ENCODE data around the gene CCDC30. TPM values are rescaled to one million over a fixed set of nuclear protein-coding genes. Genes with fewer than 3 reads are reported as not detected.

CCDC30 gene
- total and polyA plus RNA-seq, 9 of the 15 experiments (the other 6 are each of a cell fraction or from before 2014, with no cell fraction given), result 0.05 to 0.91 (median 0.24) TPM

- Histone ChIP-seq H3K27me3 (ENCODE audit: control insufficient read depth in 2 of 2, insufficient read depth in 2 of 2, low read length in 2 of 2) (peaks cover 35 to 40% of the 10 kb centered on the region in 2 experiments), H3K27ac (ENCODE audit: extremely low read depth, low read depth, low read length) (no peak overlapping the region), H3K79me2 (ENCODE audit: control insufficient read depth, insufficient read depth, low read length) (no peaks in the 10 kb centered on the region), H3K9me1 (ENCODE audit: control insufficient read depth, insufficient read depth, low read length) (no peaks in the 10 kb centered on the region), H3K4me2 (ENCODE audit: insufficient read depth, low read length) (no peak overlapping the region), H3K36me3 (ENCODE audit: control insufficient read depth, insufficient read depth, low read length) (no peaks in the 10 kb centered on the region), H3K9me3 (replicated peaks; ENCODE audit: control insufficient read depth, insufficient read depth, low read depth, low read length) (no peaks in the 10 kb centered on the region), H2AFZ (ENCODE audit: low read depth, low read length) (no peak overlapping the region), H3K4me1 (replicated peaks in 1 of 2; ENCODE audit: control insufficient read depth in 2 of 2, insufficient read depth in 2 of 2, low read length in 2 of 2) (no peaks in the 10 kb centered on the region), H4K20me1 (replicated peaks; ENCODE audit: control insufficient read depth, insufficient read depth, low read length) (no peaks in the 10 kb centered on the region), H3K4me3 (no peak overlapping the region), H3K9ac (ENCODE audit: insufficient read depth in 1 of 2, low read depth in 2 of 2, low read length in 2 of 2) (no peak overlapping the region)
- ATAC-seq (no peak), DNase-seq (ENCODE audit: extremely low read depth in 1 of 4, low spot score in 3 of 4) (no peak), FAIRE-seq (no peak)
- CTCF ChIA-PET (ENCODE audit: low intra/inter-chr PET ratio), result no interaction called here
- TF ChIP-seq SREBF2 (CRISPR knock-in tag; IDR thresholded peaks at IDR 0.05), result no peak
- no peak for TF ChIP-seq MLLT1 (IDR thresholded peaks at IDR 0.05)
- no peak for TF ChIP-seq JUNB (CRISPR knock-in tag; conservative IDR thresholded peaks at IDR 0.05)
- no peak for TF ChIP-seq POLR2AphosphoS2 (IDR thresholded peaks at IDR 0.05; ENCODE audit: low read length)
- TF ChIP-seq RBM14 (IDR thresholded peaks at IDR 0.05; ENCODE audit: borderline replicate concordance, insufficient read depth, low read depth, low read length), result no peak
- TF ChIP-seq PYGO2 (tag; IDR thresholded peaks at IDR 0.05), result no peak
- no peak for TF ChIP-seq MAZ (CRISPR knock-in tag; conservative IDR thresholded peaks at IDR 0.05 in 1 of 2, IDR thresholded peaks at IDR 0.05 in 1 of 2)
- TF ChIP-seq CLOCK (CRISPR knock-in tag; IDR thresholded peaks at IDR 0.05; ENCODE audit: borderline replicate concordance), result no peak
- no peak for TF ChIP-seq TCF3 (CRISPR knock-in tag; IDR thresholded peaks at IDR 0.05)
- TF ChIP-seq KDM5B (IDR thresholded peaks at IDR 0.05; ENCODE audit: insufficient replicate concordance, low read depth, low read length), result no peak
- BruUV-seq (replicated peaks), result no TSS peak
- POLR2A ChIA-PET, result interaction anchor here (0.5 kb wide), 1 partner anchor 1709 kb away, joined by 3 read pairs; no protein-coding TSS in a partner anchor
- in situ Hi-C loops (cut with MboI) (no loop called here), intact Hi-C loops (cut with micrococcal nuclease) (no loop called here)
- WGBS (ENCODE audit: insufficient coverage, low coverage, missing lambda C conversion rate), result 0% methylated on average over 2 of the region's 2 CpGs
Observed at GRCh38 chr1:42439940-42440339, 23.1 kb upstream of the CCDC30 start.
